Activated CD4-positive, alpha-beta T cell treated with anti-CD3 and anti-CD28 coated beads for 1 hour (primary cell): ENCODE results near the gene NPIPA2.
"Not testable (repeated sequence)": the region's sequence is repeated elsewhere in the genome, so short reads cannot be mapped to it uniquely, and the experiment has no call there.

Experiments used
- DNase-seq: peaks from one replicate; pipeline ENCODE4 v3.0.0-alpha.2; 2020

Gene NPIPA2

GRCh38 chr16:14742273-14743128 is at the start of gene NPIPA2:
TSS of gene NPIPA2 (plus strand) at chr16:14742533. CDS start at chr16:14748066, 5,533 bp downstream.
- DNase-seq, result not testable (repeated sequence)

- not testable (repeated sequence) for DNase-seq
These were observed 48.2 kb upstream of the NPIPA2 start, which contains the start of gene PLA2G10 for GRCh38 chr16:14694129-14694528. TSS of gene PLA2G10 (minus strand) at chr16:14694308. CDS start at chr16:14694229, 79 bp downstream.

GRCh38 chr16:14701859-14702258 is 40.5 kb upstream of the NPIPA2 start:
- not testable (repeated sequence) for DNase-seq

GRCh38 chr16:14702672-14703071 is 39.7 kb upstream of the NPIPA2 start:
- DNase-seq, result not testable (repeated sequence)

- not testable (repeated sequence) for DNase-seq
These were observed 38.9 kb upstream of the NPIPA2 start, which contains the start of gene NPIPA3 for GRCh38 chr16:14703156-14704011. TSS of gene NPIPA3 (plus strand) at chr16:14703411. CDS start at chr16:14708944, 5,533 bp downstream.

GRCh38 chr16:14733233-14733632 is 9.1 kb upstream of the NPIPA2 start:
- not testable (repeated sequence) for DNase-seq

- not testable (repeated sequence) for DNase-seq
These were observed 1.4 kb upstream of the NPIPA2 start for GRCh38 chr16:14740832-14741385.

- not testable (repeated sequence) for DNase-seq
These were observed 539 bp upstream of the NPIPA2 start for GRCh38 chr16:14741794-14742193.

GRCh38 chr16:14773654-14774053 is 31.3 kb downstream of the NPIPA2 start:
- not testable (repeated sequence) for DNase-seq

GRCh38 chr16:14775624-14776023 is 33.3 kb downstream of the NPIPA2 start:
- DNase-seq, result not testable (repeated sequence)

DNA sequence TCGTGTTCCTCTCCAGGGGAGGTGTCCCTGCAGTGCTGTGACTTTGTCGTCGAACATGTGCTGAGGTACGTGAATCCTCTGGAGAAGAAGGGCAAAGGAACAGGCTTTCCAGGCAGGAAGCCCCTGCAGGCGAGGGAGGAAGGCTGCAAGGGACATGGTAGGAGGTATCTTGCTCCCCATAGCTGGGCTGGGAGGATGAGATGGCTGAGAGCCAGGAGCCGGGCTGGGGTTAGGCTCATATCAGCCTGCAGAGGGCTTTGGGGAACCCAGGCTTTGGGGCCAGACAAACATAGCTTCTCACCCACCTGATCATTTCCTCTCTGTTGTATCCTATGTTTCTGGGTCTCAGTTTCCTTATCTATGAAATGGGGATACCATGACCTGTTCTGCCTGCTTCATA is 34.4 kb downstream of the NPIPA2 start:
- DNase-seq, result not testable (repeated sequence)

DNA sequence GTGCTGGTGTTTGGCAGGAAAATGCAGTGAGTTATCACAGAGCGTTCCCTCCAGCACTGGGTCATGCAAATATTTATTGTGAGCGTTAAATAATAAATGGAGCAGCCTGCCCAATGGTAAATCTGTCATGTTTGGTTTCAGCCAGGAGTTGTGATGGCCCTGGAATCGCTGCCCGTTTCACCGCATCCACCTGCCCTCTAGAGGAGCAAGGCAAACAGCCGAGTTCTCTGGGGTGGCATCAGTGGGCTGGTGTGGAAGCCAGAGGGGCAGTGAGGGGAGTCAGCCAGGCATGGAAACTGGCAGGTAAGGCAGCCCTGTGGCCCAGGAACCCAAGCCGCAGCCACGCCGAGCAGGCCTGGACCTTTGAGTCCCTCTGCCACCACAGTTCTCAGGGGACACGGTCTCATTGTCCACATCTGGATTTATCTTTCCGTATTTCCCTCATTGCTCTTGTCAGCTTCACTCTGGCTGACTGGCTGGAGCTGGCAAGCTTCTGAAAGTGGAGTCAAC is 37.1 kb downstream of the NPIPA2 start:
- DNase-seq, result not testable (repeated sequence)

DNA sequence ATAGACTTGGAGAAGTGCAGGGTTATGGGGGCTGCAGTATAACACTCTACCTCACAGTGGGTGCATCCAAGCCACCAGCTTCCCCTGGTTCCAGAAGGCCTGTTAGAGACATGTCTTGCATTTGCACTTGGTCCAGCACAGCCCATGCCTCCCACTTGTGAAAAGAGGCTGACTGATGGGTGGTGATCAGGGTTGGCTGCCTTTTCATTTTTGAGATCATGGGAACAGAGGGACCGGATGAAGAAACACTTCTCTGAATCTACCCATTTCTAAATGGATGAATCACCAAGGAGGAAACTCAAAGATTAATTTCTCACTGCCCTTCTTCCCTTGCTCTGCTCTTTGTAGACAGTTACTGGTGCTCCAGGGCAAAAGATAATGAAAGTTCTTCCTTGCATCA is 43.8 kb downstream of the NPIPA2 start:
- DNase-seq, result not testable (repeated sequence)

- DNase-seq, result not testable (repeated sequence)
These were observed 47.2 kb downstream of the NPIPA2 start for GRCh38 chr16:14789577-14789976.

- not testable (repeated sequence) for DNase-seq
These were observed 48.1 kb downstream of the NPIPA2 start for GRCh38 chr16:14790320-14790956.

GRCh38 chr16:14792914-14793313 is 50.6 kb downstream of the NPIPA2 start:
- DNase-seq, result not testable (repeated sequence)

GRCh38 chr16:14797558-14797957 is 55.2 kb downstream of the NPIPA2 start:
- not testable (repeated sequence) for DNase-seq

GRCh38 chr16:14803577-14803976 is 61.2 kb downstream of the NPIPA2 start:
- not testable (repeated sequence) for DNase-seq

DNA sequence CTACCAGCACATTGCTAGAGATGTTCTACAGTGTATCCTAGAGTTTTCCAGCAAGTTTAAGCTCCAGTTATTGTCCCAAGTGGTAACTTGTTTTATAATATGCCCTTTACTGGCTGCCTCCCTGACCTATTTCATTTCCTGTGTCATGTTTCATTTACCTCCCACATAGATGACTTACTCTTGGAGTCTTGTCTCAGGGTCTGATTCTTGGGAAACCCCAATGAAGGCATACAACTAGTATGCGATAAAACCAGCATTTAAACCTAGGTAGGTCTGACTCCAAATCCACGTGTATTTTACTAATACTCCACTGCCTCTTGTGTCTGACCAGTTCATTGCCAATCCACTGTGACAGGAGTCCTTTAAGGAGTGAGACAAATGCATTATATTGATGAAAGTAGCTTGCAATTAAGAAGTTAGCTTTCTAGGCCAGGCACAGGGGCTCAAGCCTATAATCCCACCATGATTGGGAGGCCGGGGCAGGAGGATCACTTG is 64.9 kb downstream of the NPIPA2 start:
- DNase-seq, result not testable (repeated sequence)

GRCh38 chr16:14813890-14814289 is 71.6 kb downstream of the NPIPA2 start:
- DNase-seq, result not testable (repeated sequence)
